HG03442 (cell line): ENCODE measurements around the gene ELL2.

Source experiments
- ATAC-seq: cut with Tn5 transposase; IDR thresholded peaks from one replicate; pipeline ENCODE4 v1.9.1; 2021; ENCODE audit warnings: mild to moderate bottlenecking, moderate library complexity; ENCODE audit not compliant: unreplicated experiment

ELL2 gene

GRCh38 chr5:95961617-95962474 is at the start of gene ELL2:
ELL2 (minus strand) TSS chr5:95961851; CDS start chr5:95961721, 130 bp downstream.
- peak; percentile 85 for ATAC-seq

DNA sequence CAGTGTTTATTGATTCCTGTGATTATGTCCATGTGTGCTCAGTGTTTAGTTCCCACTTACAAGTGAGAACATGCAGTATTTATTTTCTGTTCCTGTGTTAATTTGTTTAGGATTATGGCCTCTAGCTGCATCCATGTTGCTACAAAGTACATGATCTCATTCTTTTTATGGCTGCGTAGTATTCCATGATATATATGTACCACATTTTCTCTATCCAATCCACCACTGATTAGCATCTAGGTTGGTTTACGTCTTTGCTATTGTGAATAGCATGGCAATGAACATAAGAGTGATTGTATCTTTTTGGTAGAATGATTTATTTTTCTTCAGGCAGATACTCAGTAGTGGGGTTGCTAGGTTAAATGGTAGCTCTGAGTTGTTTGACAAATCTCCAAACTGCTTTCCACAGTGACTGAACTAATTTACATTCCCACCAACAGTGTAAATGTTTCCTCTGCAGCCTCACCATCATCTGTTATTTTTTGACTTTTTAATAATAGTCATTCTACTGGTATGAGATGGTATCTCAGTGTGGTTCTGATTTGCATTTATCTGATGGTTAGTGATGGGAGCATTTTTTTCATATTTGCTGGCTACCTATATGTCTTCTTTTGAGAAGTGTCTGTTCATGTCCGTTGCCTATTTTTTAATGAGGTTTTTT is 47.5 kb upstream of the ELL2 start:
- no peak for ATAC-seq

DNA sequence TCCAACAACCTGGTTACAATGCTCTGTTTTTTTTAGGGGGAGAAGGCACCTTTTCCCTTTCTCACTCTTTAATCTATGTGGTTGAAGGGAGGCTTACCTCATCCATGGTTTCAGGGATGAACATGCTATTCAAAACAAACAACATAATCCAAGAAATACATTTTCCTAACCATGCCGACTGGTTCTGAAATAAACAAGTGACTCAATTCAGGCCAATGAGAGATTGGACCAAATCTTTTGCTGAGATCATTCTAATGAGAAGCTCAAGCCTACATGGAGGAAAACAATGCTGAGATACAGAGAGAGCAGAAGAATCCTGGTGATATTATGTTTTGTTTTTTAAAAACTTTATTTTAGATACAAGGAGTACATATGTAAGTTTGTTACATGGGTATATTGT is 46.8 kb upstream of the ELL2 start:
- ATAC-seq = no peak

DNA sequence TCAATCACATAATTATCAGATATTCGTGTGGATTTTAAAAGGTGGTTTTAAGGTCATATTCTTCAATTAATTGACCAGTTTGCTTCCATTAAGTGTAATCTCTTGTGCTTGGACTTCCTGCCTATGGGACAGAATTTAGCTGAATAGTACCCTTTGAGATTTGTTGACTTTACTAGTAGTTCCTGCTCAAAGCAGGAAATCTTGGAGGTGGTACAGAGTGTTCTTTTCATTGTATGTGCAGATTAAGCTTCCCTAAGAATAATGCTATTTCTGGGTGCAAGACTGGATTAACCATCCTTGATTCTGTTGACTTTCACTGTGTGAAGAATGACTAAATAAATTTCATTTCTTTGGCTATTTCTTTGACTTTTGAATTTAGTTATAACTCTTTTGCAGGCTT is 45.4 kb upstream of the ELL2 start:
- ATAC-seq = no peak

- ATAC-seq = no peak
Observed at GRCh38 chr5:96006291-96006690, 44.6 kb upstream of the ELL2 start.

- no peak for ATAC-seq
Observed at GRCh38 chr5:96004754-96005153, 43.1 kb upstream of the ELL2 start.

- ATAC-seq = no peak
Observed at GRCh38 chr5:96004087-96004486, 42.4 kb upstream of the ELL2 start.

DNA sequence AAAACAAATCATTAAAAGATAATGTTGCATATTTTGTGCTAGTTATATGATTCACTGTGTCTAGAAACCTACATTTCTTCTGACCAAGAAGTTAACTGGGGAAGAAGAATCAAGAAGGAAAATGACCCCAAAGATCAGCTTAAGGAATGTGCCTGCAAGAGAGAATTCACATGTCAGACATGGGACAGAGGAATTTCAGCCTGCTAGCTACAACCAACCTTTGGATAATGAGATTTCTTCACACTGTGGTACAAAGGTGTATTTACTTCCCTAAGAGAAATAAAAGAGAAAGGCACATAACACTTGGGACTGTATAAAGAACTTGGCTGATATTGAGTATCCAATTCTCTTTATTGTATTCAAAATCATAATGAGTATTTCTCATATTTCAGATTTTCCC is 39.6 kb upstream of the ELL2 start:
- no peak for ATAC-seq

DNA sequence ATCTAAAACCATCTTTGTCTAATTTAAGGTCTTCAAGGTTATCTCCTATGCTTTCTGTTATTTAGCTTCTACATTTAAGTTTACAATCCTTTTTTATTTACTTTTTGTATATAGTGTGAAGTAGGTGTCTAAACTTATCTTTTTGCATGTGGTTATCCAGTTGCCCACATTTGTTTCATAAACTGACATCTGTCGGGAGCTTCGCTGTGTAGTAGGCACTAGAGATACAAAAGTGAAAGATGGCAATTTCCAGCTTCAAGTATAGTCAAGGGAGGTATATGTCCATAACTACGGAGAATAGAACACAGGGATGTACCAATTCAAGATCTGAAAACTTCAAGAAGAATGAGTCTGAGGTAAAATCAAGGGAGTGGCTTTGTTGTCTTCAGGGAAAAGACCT is 38.7 kb upstream of the ELL2 start:
- no peak for ATAC-seq

GRCh38 chr5:95996904-95997723 is 35.5 kb upstream of the ELL2 start:
- no peak for ATAC-seq

DNA sequence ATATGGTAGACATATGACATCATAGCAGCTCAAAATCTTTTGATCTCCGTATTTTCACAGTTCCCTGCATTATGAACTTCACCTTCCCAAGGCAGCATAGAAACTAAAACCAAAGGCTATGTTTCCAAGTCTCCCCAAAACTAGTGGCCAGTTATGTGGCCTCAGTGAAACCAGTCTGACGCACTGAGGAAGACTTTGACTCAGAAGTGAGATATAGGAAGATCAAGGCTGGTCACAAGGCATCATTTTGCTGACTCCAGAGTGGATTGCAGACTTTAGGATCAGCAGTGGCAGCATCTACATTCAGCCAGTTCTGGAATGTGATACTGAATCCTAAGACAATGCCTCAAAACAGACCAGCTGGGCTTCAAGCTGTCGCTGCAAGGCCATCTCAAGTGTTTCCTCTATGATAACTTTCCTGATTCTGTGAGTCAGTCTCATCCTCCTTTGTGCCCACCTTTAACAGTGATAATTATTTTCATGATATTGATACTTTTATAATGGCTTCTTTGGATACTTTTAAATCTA is 34.4 kb upstream of the ELL2 start:
- ATAC-seq = no peak

GRCh38 chr5:95993776-95994175 is 32.1 kb upstream of the ELL2 start:
- ATAC-seq = no peak

DNA sequence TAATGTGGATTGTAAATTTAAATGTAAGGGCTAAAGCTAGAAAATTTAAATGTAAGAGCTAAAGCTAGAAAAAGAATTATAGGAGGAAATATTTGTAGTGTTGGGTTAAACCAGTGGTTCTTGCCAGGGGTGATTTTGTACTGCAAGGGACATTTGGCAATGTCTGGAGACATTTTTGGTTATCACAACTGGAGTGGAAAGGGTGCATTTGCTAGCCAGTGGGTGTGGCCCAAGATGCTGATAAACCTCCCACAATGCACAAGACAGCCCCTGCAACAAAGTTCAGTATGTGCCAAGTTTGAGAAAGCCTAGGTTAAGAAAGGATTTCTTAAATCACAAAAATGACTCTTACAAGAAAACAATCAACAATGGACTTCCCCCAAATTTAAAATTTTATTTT is 31.6 kb upstream of the ELL2 start:
- ATAC-seq = no peak

GRCh38 chr5:95989283-95990048 is 27.8 kb upstream of the ELL2 start:
- ATAC-seq = no peak

GRCh38 chr5:95988877-95989276 is 27.2 kb upstream of the ELL2 start:
- ATAC-seq = no peak

DNA sequence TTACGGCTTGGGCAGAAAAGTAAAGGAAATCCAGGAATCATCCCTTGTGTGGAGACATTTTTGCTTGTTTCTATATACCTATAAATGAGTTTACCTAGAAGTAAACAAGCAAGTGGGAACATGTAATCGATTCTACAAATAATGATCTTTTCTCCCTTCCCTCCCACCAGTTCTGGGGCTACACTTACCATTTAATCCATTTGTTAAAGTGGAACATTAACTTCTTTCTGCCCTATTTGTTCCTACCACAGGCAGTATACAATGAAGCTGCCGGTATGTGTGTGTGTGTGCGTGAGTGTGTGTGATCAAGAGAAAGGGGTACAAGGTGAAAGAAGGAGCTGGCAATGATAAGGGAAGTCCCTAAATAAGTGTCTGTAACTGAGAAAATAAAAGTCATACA is 26.4 kb upstream of the ELL2 start:
- no peak for ATAC-seq

DNA sequence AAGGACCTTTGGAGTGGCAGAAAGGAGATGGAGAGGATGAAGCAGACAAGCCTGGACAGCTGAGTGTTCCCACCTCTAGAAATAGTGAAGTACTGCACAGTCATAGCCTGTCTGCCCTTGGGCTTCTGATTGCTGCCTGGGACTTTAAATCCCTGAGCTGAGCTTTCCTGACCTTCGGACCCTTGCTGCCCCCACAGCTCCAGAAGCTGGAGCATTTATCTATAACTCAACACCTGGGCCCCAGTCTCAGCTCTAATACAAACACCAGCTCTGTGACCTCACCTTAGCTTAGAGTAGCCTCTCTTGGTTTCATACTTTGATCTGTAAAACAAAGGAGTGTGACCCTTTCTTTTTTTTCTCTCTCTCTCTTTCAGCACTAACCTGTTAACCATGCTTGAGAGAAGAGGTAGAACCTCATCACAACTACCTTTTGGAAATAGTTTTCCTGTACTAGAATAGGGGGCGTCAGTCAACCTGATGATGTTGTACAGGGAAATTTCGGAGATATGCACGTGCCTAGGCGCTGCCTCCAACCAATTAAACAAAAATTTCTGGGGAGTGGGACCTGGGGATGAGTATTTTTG is 25.4 kb upstream of the ELL2 start:
- ATAC-seq = no peak

DNA sequence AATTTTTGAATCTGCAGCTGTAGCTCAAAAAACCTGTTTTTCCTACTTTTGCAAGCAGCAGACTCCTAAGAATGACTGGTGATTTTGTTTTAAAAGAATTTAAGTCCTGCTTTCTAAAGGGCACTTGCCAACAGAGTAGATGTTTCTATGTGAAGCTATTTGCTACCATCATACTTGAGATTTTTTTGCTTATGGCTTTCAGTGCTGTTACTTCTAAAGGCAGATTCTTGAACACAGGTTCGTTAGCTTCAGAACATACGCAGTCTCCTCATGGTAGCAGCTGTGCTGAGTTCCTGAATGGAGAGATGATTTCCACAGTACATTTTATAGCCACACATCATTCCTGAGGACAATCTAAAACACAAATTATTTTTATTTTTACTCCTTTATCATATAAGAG is 24.4 kb upstream of the ELL2 start:
- no peak for ATAC-seq

DNA sequence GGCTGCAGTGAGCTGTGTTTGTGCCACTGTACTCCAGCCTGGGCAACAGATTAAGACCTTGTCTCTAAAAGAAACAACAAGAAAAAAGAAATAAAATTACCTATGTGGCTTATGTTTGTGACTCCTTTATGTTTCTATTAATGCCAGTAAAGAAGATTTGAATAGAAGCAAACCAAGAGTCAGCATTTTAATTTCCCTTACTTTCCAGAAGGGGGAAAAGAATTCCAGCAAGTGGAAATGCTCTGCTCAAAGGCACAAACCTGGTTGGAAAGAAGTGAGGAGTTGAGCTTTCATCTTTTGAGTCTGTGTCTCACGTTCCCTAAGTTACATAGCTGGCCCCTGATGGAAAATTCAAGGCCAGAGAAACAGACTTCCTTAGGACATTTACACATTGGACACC is 23.6 kb upstream of the ELL2 start:
- ATAC-seq = no peak

- no peak for ATAC-seq
Observed at GRCh38 chr5:95984287-95984938, 22.8 kb upstream of the ELL2 start.
